PFSK-1 (cell line): ENCODE measurements around the gene LEAP2.

Experiments
- POLR2AphosphoS5 ChIP-seq: IDR thresholded peaks from 2 replicates; pipeline ENCODE4 v1.6.1; 2012; ENCODE audit warnings: low read depth, mild to moderate bottlenecking, control low read depth, low read length, moderate library complexity
- REST ChIP-seq, 2 experiments: IDR thresholded peaks; 2 replicates each; pipeline versions ENCODE4 v1.6.1 to v1.8.0; 2011 to 2012; ENCODE audit warnings: low read depth in 2 of 2, low read length in 2 of 2, control low read depth in 1 of 2, inconsistent platforms in 1 of 2, mild to moderate bottlenecking in 1 of 2, moderate library complexity in 1 of 2; ENCODE audit not compliant: insufficient read depth in 1 of 2
- TAF1 ChIP-seq: IDR thresholded peaks from 2 replicates; pipeline ENCODE4 v1.6.1; 2012; ENCODE audit warnings: low read length, control low read depth, borderline replicate concordance; ENCODE audit not compliant: insufficient read depth

GRCh38 chr5:132873930-132874271 lies 433 bp downstream of the LEAP2 start:
- TF ChIP-seq REST (IDR thresholded peaks at IDR 0.05; ENCODE audit: insufficient read depth in 1 of 2, low read depth in 2 of 2, low read length in 2 of 2) (no peak), POLR2AphosphoS5 (no peak), TAF1 (no peak)
